ENCODE measurements around the gene UMAD1. TPM values are rescaled to one million over a fixed set of nuclear protein-coding genes. Genes with fewer than 3 reads are reported as not detected.
"Not testable (repeated sequence)": the region's sequence is repeated elsewhere in the genome, so short reads cannot be mapped to it uniquely, and the experiment has no call there.

The UMAD1 gene
- total RNA-seq, 2 donors from 2014 or later = 9.3 to 11.4 TPM

- no peaks in the 10 kb centered on the region for H3K4me1 Mint-ChIP-seq (ENCODE audit: low read depth in 2 of 2)
- H3K9me3 Mint-ChIP-seq = no peaks in the 10 kb centered on the region
- no peak overlapping the region for H3K27ac Mint-ChIP-seq
- H3K27me3 Mint-ChIP-seq = peaks cover 0 to 14% of the 10 kb centered on the region in 2 donors
- H3K4me3 Mint-ChIP-seq = no peak overlapping the region
- DNase-seq (ENCODE audit: low spot score) = no peak
- ATAC-seq = no peak
- peaks cover 7% of the 10 kb centered on the region for H3K36me3 Mint-ChIP-seq
Observed at GRCh38 chr7:7630626-7631329, 9.8 kb upstream of the UMAD1 start.

- no peak for ATAC-seq
- Mint-ChIP-seq H3K9me3 (no peaks in the 10 kb centered on the region), H3K27me3 (no peaks in the 10 kb centered on the region), H3K27ac (peak overlapping the region; percentile 93 to 98), H3K4me1 (ENCODE audit: low read depth in 2 of 2) (peaks cover 25 to 29% of the 10 kb centered on the region in 2 donors), H3K4me3 (peak overlapping the region; percentile 96), H3K36me3 (peaks cover 5% of the 10 kb centered on the region)
- no peak for DNase-seq (ENCODE audit: low spot score)
Observed at GRCh38 chr7:7639421-7639820, 1.1 kb upstream of the UMAD1 start.

GRCh38 chr7:7639847-7640220, 718 bp upstream of the UMAD1 start:
- Mint-ChIP-seq H3K36me3 (peaks cover 5% of the 10 kb centered on the region), H3K27ac (peak overlapping the region; percentile 93 to 98), H3K4me3 (peak overlapping the region; percentile 96), H3K9me3 (no peaks in the 10 kb centered on the region), H3K4me1 (ENCODE audit: low read depth in 2 of 2) (peaks cover 25 to 29% of the 10 kb centered on the region in 2 donors), H3K27me3 (no peaks in the 10 kb centered on the region)
- DNase-seq (ENCODE audit: low spot score) (no peak), ATAC-seq (no peak)

GRCh38 chr7:7641129-7641663, 644 bp downstream of the UMAD1 start:
- H3K27ac Mint-ChIP-seq = peak overlapping the region; percentile 93 to 98
- H3K4me1 Mint-ChIP-seq (ENCODE audit: low read depth in 2 of 2) = peaks cover 25 to 29% of the 10 kb centered on the region in 2 donors
- no peaks in the 10 kb centered on the region for H3K9me3 Mint-ChIP-seq
- peaks cover 5% of the 10 kb centered on the region for H3K36me3 Mint-ChIP-seq
- H3K4me3 Mint-ChIP-seq = peak overlapping the region; percentile 96
- DNase-seq (ENCODE audit: low spot score) = no peak
- no peaks in the 10 kb centered on the region for H3K27me3 Mint-ChIP-seq
- ATAC-seq = peak in 1 of 2 donors; percentile 0

GRCh38 chr7:7642081-7642480, 1.5 kb downstream of the UMAD1 start:
- peaks cover 25 to 29% of the 10 kb centered on the region in 2 donors for H3K4me1 Mint-ChIP-seq (ENCODE audit: low read depth in 2 of 2)

GRCh38 chr7:7647495-7648036, 7.0 kb downstream of the UMAD1 start:
- peaks cover 11 to 20% of the 10 kb centered on the region in 2 donors for H3K4me1 Mint-ChIP-seq (ENCODE audit: low read depth in 2 of 2)
- peaks cover 5% of the 10 kb centered on the region for H3K36me3 Mint-ChIP-seq
- H3K4me3 Mint-ChIP-seq = no peak overlapping the region
- no peaks in the 10 kb centered on the region for H3K9me3 Mint-ChIP-seq
- no peaks in the 10 kb centered on the region for H3K27me3 Mint-ChIP-seq
- ATAC-seq (no peak), DNase-seq (ENCODE audit: low spot score) (no peak)
- no peak overlapping the region for H3K27ac Mint-ChIP-seq

More at GRCh38 chr7:7642081-7642480, 1.5 kb downstream of the UMAD1 start:
- Mint-ChIP-seq H3K36me3 (peaks cover 5% of the 10 kb centered on the region), H3K9me3 (no peaks in the 10 kb centered on the region), H3K27me3 (no peaks in the 10 kb centered on the region), H3K4me3 (peak overlapping the region; percentile 96), H3K27ac (peak overlapping the region; percentile 16 to 98)
- DNase-seq (ENCODE audit: low spot score) = no peak
- no peak for ATAC-seq

GRCh38 chr7:7650682-7651206, 10.2 kb downstream of the UMAD1 start:
- H3K4me3 Mint-ChIP-seq = no peak overlapping the region
- H3K4me1 Mint-ChIP-seq (ENCODE audit: low read depth in 2 of 2) = peaks cover 21 to 24% of the 10 kb centered on the region in 2 donors
- DNase-seq (ENCODE audit: low spot score) (no peak), ATAC-seq (no peak)
- H3K27me3 Mint-ChIP-seq = no peaks in the 10 kb centered on the region
- H3K9me3 Mint-ChIP-seq = no peaks in the 10 kb centered on the region
- no peak overlapping the region for H3K27ac Mint-ChIP-seq
- no peaks in the 10 kb centered on the region for H3K36me3 Mint-ChIP-seq

GRCh38 chr7:7651479-7651878, 10.9 kb downstream of the UMAD1 start:
- Mint-ChIP-seq H3K27ac (peak overlapping the region in 1 of 2 donors; percentile 0), H3K4me1 (ENCODE audit: low read depth in 2 of 2) (peaks cover 21 to 24% of the 10 kb centered on the region in 2 donors), H3K27me3 (no peaks in the 10 kb centered on the region), H3K4me3 (no peak overlapping the region), H3K36me3 (no peaks in the 10 kb centered on the region), H3K9me3 (no peaks in the 10 kb centered on the region)
- DNase-seq (ENCODE audit: low spot score) (no peak), ATAC-seq (no peak)

- Mint-ChIP-seq H3K27ac (peak overlapping the region; percentile 0 to 11), H3K9me3 (no peaks in the 10 kb centered on the region), H3K27me3 (no peaks in the 10 kb centered on the region), H3K4me1 (ENCODE audit: low read depth in 2 of 2) (peaks cover 29 to 32% of the 10 kb centered on the region in 2 donors), H3K36me3 (peaks cover 12% of the 10 kb centered on the region), H3K4me3 (no peak overlapping the region)
- ATAC-seq = no peak
- no peak for DNase-seq (ENCODE audit: low spot score)
Observed at GRCh38 chr7:7652798-7653540, 12.4 kb downstream of the UMAD1 start.

GRCh38 chr7:7653593-7654187, 13.1 kb downstream of the UMAD1 start:
- no peak overlapping the region for H3K4me3 Mint-ChIP-seq
- H3K27ac Mint-ChIP-seq = peak overlapping the region in 1 of 2 donors; percentile 56
- ATAC-seq = no peak
- no peak for DNase-seq (ENCODE audit: low spot score)
- H3K4me1 Mint-ChIP-seq (ENCODE audit: low read depth in 2 of 2) = peaks cover 29 to 35% of the 10 kb centered on the region in 2 donors
- H3K36me3 Mint-ChIP-seq = peaks cover 18% of the 10 kb centered on the region
- no peaks in the 10 kb centered on the region for H3K9me3 Mint-ChIP-seq
- H3K27me3 Mint-ChIP-seq = no peaks in the 10 kb centered on the region

- H3K27ac Mint-ChIP-seq = no peak overlapping the region
- ATAC-seq = no peak
- peaks cover 32% of the 10 kb centered on the region for H3K36me3 Mint-ChIP-seq
- no peaks in the 10 kb centered on the region for H3K27me3 Mint-ChIP-seq
- no peak for DNase-seq (ENCODE audit: low spot score)
- peaks cover 8% of the 10 kb centered on the region for H3K9me3 Mint-ChIP-seq
- H3K4me3 Mint-ChIP-seq = no peak overlapping the region
- H3K4me1 Mint-ChIP-seq (ENCODE audit: low read depth in 2 of 2) = peaks cover 41 to 47% of the 10 kb centered on the region in 2 donors
Observed at GRCh38 chr7:7654964-7655715, 14.6 kb downstream of the UMAD1 start.

GRCh38 chr7:7656459-7656858, 15.9 kb downstream of the UMAD1 start:
- H3K4me3 Mint-ChIP-seq; H3K27ac Mint-ChIP-seq; ATAC-seq; DNase-seq (ENCODE audit: low spot score); H3K27me3 Mint-ChIP-seq; H3K9me3 Mint-ChIP-seq: not testable (repeated sequence)
- Mint-ChIP-seq H3K4me1 (ENCODE audit: low read depth in 2 of 2) (peaks cover 42 to 54% of the 10 kb centered on the region in 2 donors), H3K36me3 (peaks cover 34% of the 10 kb centered on the region)

GRCh38 chr7:7662527-7662926, 22.0 kb downstream of the UMAD1 start:
- Mint-ChIP-seq H3K27ac (no peak overlapping the region), H3K27me3 (no peaks in the 10 kb centered on the region), H3K36me3 (peaks cover 27% of the 10 kb centered on the region), H3K9me3 (peaks cover 8% of the 10 kb centered on the region), H3K4me1 (ENCODE audit: low read depth in 2 of 2) (peaks cover 30 to 32% of the 10 kb centered on the region in 2 donors), H3K4me3 (no peak overlapping the region)
- DNase-seq (ENCODE audit: low spot score) (no peak), ATAC-seq (no peak)

Data from natural killer cell treated with Interleukin-12 subunit alpha and Interleukin-12 subunit beta and Interleukin-15 and Interleukin-18, amount 100 ng/mL, for 72 hours (primary cell).